Measurements from ENCODE around the gene AJAP1. TPM values are rescaled to one million over a fixed set of nuclear protein-coding genes. Genes with fewer than 3 reads are reported as not detected.

AJAP1 gene
- total and polyA plus RNA-seq, 2 of the 13 experiments (the other 11 are each of a cell fraction or from before 2014, with no cell fraction given), result not detected

GRCh38 chr1:4792565-4792964, 138.2 kb downstream of the AJAP1 start:
- Histone ChIP-seq H2AFZ (ENCODE audit: low read length) (no peak overlapping the region), H3K79me2 (ENCODE audit: insufficient read depth, low read length) (no peaks in the 10 kb centered on the region), H3K27me3 (ENCODE audit: control insufficient read depth in 1 of 2, insufficient read depth in 2 of 2, low read length in 2 of 2) (no peaks in the 10 kb centered on the region; a peak in 1 of 5 replicates), H3K27ac (ENCODE audit: extremely low read length, insufficient read depth, low read length) (no peak overlapping the region), H3K9me3 (ENCODE audit: low read length) (no peaks in the 10 kb centered on the region), H3K4me3 (replicated peaks in 1 of 3; ENCODE audit: insufficient read depth in 1 of 3, low read depth in 2 of 3, low read length in 3 of 3) (no peak overlapping the region), H3K4me2 (ENCODE audit: low read depth, low read length) (no peak overlapping the region), H3K9ac (ENCODE audit: insufficient read depth, low read depth, low read length) (no peak overlapping the region), H3K36me3 (replicated peaks in 1 of 2; ENCODE audit: control insufficient read depth in 1 of 2, insufficient read depth in 2 of 2, low read length in 2 of 2) (no peaks in the 10 kb centered on the region), H4K20me1 (ENCODE audit: insufficient read depth, low read length) (no peaks in the 10 kb centered on the region), H3K4me1 (ENCODE audit: insufficient read depth, low read length) (no peaks in the 10 kb centered on the region)
- DNase-seq (ENCODE audit: low spot score), result no peak
- BruUV-seq (replicated peaks), result no TSS peak
- POLR2A ChIA-PET, result no interaction called here
- intact Hi-C loops (cut with micrococcal nuclease; ENCODE audit: unreplicated experiment) (no loop called here), in situ Hi-C loops (cut with HindIII; ENCODE audit: extremely low pct_ligation_motif_present, low pct_unique_long_range_greater_than_20kb) (no loop called here)
- ATAC-seq, result no peak
- 2% methylated on average over 2 of the region's 4 CpGs for WGBS (ENCODE audit: low lambda C conversion rate)
- CTCF ChIA-PET (ENCODE audit: low intra/inter-chr PET ratio, low total read pairs), result no interaction called here
- FAIRE-seq, result no peak
- TF ChIP-seq ELF4 (CRISPR knock-in tag; IDR thresholded peaks at IDR 0.05; ENCODE audit: borderline replicate concordance) (no peak), BHLHE40 (IDR thresholded peaks at IDR 0.05; ENCODE audit: low read length) (no peak), ZNF136 (CRISPR knock-in tag; IDR thresholded peaks at IDR 0.05; ENCODE audit: low read depth) (no peak), ZNF598 (CRISPR knock-in tag; IDR thresholded peaks at IDR 0.05; ENCODE audit: borderline replicate concordance) (no peak), SUZ12 (IDR thresholded peaks at IDR 0.05; ENCODE audit: low read depth, low read length) (no peak), ZNF17 (CRISPR knock-in tag; IDR thresholded peaks at IDR 0.05) (no peak), NFYB (CRISPR knock-in tag; IDR thresholded peaks at IDR 0.05) (no peak), TMF1 (CRISPR knock-in tag; IDR thresholded peaks at IDR 0.05; ENCODE audit: low read depth) (no peak), ZNF407 (CRISPR knock-in tag; IDR thresholded peaks at IDR 0.05; ENCODE audit: not compliant biosample characterization) (no peak), SYNCRIP (IDR thresholded peaks at IDR 0.05; ENCODE audit: insufficient read depth, low read depth, low read length) (no peak), NCOA1 (CRISPR knock-in tag; IDR thresholded peaks at IDR 0.05) (no peak), HNRNPH1 (optimal IDR thresholded peaks at IDR 0.05; ENCODE audit: low read depth, low read length) (no peak)
- TF ChIP-seq, protein P1, sequence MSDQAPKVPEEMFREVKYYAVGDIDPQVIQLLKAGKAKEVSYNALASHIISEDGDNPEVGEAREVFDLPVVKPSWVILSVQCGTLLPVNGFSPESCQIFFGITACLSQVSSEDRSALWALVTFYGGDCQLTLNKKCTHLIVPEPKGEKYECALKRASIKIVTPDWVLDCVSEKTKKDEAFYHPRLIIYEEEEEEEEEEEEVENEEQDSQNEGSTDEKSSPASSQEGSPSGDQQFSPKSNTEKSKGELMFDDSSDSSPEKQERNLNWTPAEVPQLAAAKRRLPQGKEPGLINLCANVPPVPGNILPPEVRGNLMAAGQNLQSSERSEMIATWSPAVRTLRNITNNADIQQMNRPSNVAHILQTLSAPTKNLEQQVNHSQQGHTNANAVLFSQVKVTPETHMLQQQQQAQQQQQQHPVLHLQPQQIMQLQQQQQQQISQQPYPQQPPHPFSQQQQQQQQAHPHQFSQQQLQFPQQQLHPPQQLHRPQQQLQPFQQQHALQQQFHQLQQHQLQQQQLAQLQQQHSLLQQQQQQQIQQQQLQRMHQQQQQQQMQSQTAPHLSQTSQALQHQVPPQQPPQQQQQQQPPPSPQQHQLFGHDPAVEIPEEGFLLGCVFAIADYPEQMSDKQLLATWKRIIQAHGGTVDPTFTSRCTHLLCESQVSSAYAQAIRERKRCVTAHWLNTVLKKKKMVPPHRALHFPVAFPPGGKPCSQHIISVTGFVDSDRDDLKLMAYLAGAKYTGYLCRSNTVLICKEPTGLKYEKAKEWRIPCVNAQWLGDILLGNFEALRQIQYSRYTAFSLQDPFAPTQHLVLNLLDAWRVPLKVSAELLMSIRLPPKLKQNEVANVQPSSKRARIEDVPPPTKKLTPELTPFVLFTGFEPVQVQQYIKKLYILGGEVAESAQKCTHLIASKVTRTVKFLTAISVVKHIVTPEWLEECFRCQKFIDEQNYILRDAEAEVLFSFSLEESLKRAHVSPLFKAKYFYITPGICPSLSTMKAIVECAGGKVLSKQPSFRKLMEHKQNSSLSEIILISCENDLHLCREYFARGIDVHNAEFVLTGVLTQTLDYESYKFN (CRISPR knock-in tag; conservative IDR thresholded peaks at IDR 0.05), result no peak
- TF ChIP-seq, protein P2, sequence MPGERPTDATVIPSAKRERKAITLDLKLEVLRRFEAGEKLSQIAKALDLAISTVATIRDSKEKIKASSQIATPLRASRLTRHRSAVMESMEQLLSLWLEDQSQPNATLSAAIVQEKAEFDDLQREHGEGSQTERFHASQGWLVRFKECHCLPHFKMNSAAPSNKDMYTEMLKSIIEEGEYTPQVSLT (CRISPR knock-in tag; IDR thresholded peaks at IDR 0.05; ENCODE audit: borderline replicate concordance, low read depth), result no peak
